Nephron (organoid): ENCODE data around the gene ZSWIM3.
A peak's percentile ranks its signal among the peaks of the same experiment; 100 is the strongest.

Source experiments
- H3K27ac Mint-ChIP-seq, 3 experiments: 2 replicates each; pipeline ENCODE4 v1.8.0; 2020; ENCODE audit warnings: mixed read lengths in 3 of 3, mild to moderate bottlenecking in 2 of 3, moderate library complexity in 1 of 3
- H3K27me3 Mint-ChIP-seq: 2 replicates; pipeline ENCODE4 v1.8.0; 2021; ENCODE audit warnings: low read depth, mild to moderate bottlenecking, moderate library complexity, mixed read lengths
- H3K36me3 Mint-ChIP-seq: 2 replicates; pipeline ENCODE4 v1.8.0; 2020; ENCODE audit warnings: low read depth, mixed read lengths
- H3K4me1 Mint-ChIP-seq: 2 replicates; pipeline ENCODE4 v1.8.0; 2020; ENCODE audit warnings: mixed read lengths
- H3K4me3 Mint-ChIP-seq, 3 experiments: 2 replicates each; pipeline ENCODE4 v1.8.0; 2020; ENCODE audit warnings: mild to moderate bottlenecking in 3 of 3, mixed read lengths in 3 of 3, moderate library complexity in 2 of 3
- H3K9me3 Mint-ChIP-seq: 2 replicates; pipeline ENCODE4 v1.8.0; 2020; ENCODE audit warnings: mixed read lengths
- CTCF ChIP-seq, 3 experiments: fragments of 200-600 bp; sonication (generic); IDR thresholded peaks; one replicate each; pipeline ENCODE4 v1.5.0; 2021; ENCODE audit warnings: antibody characterized with exemption in 3 of 3; ENCODE audit not compliant: unreplicated experiment in 3 of 3

Gene ZSWIM3

GRCh38 chr20:45893831-45894230 is 36.4 kb downstream of the ZSWIM3 start:
- Mint-ChIP-seq H3K36me3 (peaks cover 23% of the 10 kb centered on the region), H3K9me3 (no peaks in the 10 kb centered on the region), H3K27me3 (no peaks in the 10 kb centered on the region), H3K27ac (peak overlapping the region in 1 of 3 experiments; percentile 55), H3K4me3 (peak overlapping the region; percentile 55 to 97 (median 83)), H3K4me1 (peaks cover 14% of the 10 kb centered on the region)
- no peak for TF ChIP-seq CTCF (IDR thresholded peaks at IDR 0.05; ENCODE audit: unreplicated experiment in 3 of 3)

- no peaks in the 10 kb centered on the region for H3K27me3 Mint-ChIP-seq
- no peak overlapping the region for H3K27ac Mint-ChIP-seq
- no peak for TF ChIP-seq CTCF (IDR thresholded peaks at IDR 0.05; ENCODE audit: unreplicated experiment in 3 of 3)
Observed at GRCh38 chr20:45894797-45895196, 37.4 kb downstream of the ZSWIM3 start.

GRCh38 chr20:45896641-45897161 is 39.3 kb downstream of the ZSWIM3 start:
- H3K27me3 Mint-ChIP-seq, result no peaks in the 10 kb centered on the region
- peaks cover 8% of the 10 kb centered on the region for H3K4me1 Mint-ChIP-seq
- peaks cover 28% of the 10 kb centered on the region for H3K36me3 Mint-ChIP-seq
- H3K9me3 Mint-ChIP-seq, result no peaks in the 10 kb centered on the region
- no peak for TF ChIP-seq CTCF (IDR thresholded peaks at IDR 0.05; ENCODE audit: unreplicated experiment in 3 of 3)
- H3K27ac Mint-ChIP-seq, result no peak overlapping the region
- no peak overlapping the region for H3K4me3 Mint-ChIP-seq

More at GRCh38 chr20:45894797-45895196, 37.4 kb downstream of the ZSWIM3 start:
- peaks cover 13% of the 10 kb centered on the region for H3K4me1 Mint-ChIP-seq
- H3K4me3 Mint-ChIP-seq, result no peak overlapping the region
- no peaks in the 10 kb centered on the region for H3K9me3 Mint-ChIP-seq
- peaks cover 28% of the 10 kb centered on the region for H3K36me3 Mint-ChIP-seq

DNA sequence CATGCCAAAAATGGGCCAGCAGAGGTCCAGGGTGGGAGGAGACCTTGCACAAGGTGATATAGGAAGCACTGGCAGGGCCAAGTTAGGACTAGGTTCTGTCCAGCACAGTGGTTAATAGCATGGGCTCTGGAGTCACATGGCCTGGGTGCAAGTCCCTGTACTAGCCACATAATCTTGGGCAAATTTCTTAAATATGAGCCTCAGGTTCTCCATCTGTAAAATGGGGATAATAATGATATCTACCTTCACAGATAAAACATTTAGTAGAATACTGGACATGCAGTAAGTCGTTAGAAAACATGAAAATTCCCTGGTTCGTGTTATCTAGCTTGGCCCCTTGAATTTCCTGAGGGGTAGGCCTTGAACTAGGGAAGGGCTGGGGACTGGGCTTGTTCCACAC is 39.9 kb downstream of the ZSWIM3 start:
- H3K27ac Mint-ChIP-seq, result no peak overlapping the region
- H3K27me3 Mint-ChIP-seq, result no peaks in the 10 kb centered on the region
- no peaks in the 10 kb centered on the region for H3K9me3 Mint-ChIP-seq
- TF ChIP-seq CTCF (IDR thresholded peaks at IDR 0.05; ENCODE audit: unreplicated experiment in 3 of 3), result no peak
- peaks cover 4% of the 10 kb centered on the region for H3K4me1 Mint-ChIP-seq
- peaks cover 28% of the 10 kb centered on the region for H3K36me3 Mint-ChIP-seq
- no peak overlapping the region for H3K4me3 Mint-ChIP-seq

DNA sequence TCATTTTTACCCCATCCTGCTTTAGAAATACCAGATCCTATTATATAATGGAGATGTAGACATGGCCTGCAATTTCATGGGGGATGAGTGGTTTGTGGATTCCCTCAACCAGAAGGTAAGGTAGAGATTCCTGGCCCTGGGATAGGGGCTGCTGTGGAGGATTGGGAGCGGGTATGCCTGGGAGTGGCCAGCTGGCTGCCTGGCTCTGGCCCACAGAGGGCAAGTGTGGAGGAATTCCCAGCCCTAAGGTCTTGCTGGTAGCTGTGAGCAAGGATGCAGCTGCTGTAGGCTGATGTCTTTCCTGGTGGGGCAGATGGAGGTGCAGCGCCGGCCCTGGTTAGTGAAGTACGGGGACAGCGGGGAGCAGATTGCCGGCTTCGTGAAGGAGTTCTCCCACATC is 40.3 kb downstream of the ZSWIM3 start:
- no peak overlapping the region for H3K4me3 Mint-ChIP-seq
- no peak for TF ChIP-seq CTCF (IDR thresholded peaks at IDR 0.05; ENCODE audit: unreplicated experiment in 3 of 3)
- peaks cover 28% of the 10 kb centered on the region for H3K36me3 Mint-ChIP-seq
- H3K4me1 Mint-ChIP-seq, result peaks cover under 1% of the 10 kb centered on the region
- H3K27me3 Mint-ChIP-seq, result no peaks in the 10 kb centered on the region
- no peaks in the 10 kb centered on the region for H3K9me3 Mint-ChIP-seq
- H3K27ac Mint-ChIP-seq, result no peak overlapping the region

DNA sequence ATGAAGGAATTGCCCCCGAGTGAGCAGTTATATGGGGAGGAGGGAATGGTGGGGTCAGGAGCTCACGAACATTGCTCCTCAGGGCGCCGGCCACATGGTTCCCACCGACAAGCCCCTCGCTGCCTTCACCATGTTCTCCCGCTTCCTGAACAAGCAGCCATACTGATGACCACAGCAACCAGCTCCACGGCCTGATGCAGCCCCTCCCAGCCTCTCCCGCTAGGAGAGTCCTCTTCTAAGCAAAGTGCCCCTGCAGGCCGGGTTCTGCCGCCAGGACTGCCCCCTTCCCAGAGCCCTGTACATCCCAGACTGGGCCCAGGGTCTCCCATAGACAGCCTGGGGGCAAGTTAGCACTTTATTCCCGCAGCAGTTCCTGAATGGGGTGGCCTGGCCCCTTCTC is 40.9 kb downstream of the ZSWIM3 start:
- Mint-ChIP-seq H3K9me3 (no peaks in the 10 kb centered on the region), H3K27ac (no peak overlapping the region), H3K36me3 (peaks cover 30% of the 10 kb centered on the region), H3K4me1 (no peaks in the 10 kb centered on the region), H3K27me3 (no peaks in the 10 kb centered on the region), H3K4me3 (no peak overlapping the region)
- TF ChIP-seq CTCF (IDR thresholded peaks at IDR 0.05; ENCODE audit: unreplicated experiment in 3 of 3), result no peak
